Adrenal gland (tissue), 12 donors: ENCODE results near the gene DSTYK. TPM values are rescaled to one million over a fixed set of nuclear protein-coding genes. Genes with fewer than 3 reads are reported as not detected.
A peak's percentile ranks its signal among the peaks of the same experiment; 100 is the strongest.

ENCODE experiments used
- DNase-seq, 7 donors: peaks; one replicate each; pipeline ENCODE4 v3.0.0-alpha.2; 2019 to 2020
- H3K27ac ChIP-seq, 5 donors: fragments of 200-600 bp; sonication (generic) in 4 of 5; 1 replicate in 3 of 5; 2 replicates in 2 of 5; pipeline versions ENCODE4 v1.5.1 to v1.8.0; 2016 to 2020; ENCODE audit warnings: mild to moderate bottlenecking in 1 of 5
- H3K27me3 ChIP-seq: fragments of 200-600 bp; 2 replicates; pipeline ENCODE4 v1.8.0; 2021
- H3K36me3 ChIP-seq, 2 donors: fragments of 200-600 bp; replicated peaks in 1 of 2; 1 replicate in 1 of 2; 2 replicates in 1 of 2; pipeline versions ENCODE4 v1.5.1 to v1.8.0; 2018 to 2022
- H3K4me1 ChIP-seq, 2 donors: fragments of 200-600 bp; replicated peaks in 1 of 2; 1 replicate in 1 of 2; 2 replicates in 1 of 2; pipeline versions ENCODE4 v1.5.1 to v1.8.0; 2018 to 2021
- H3K4me3 ChIP-seq, 4 donors: fragments of 200-600 bp; sonication (generic) in 3 of 4; one replicate each; pipeline ENCODE4 v1.5.1; 2016 to 2018
- H3K9me3 ChIP-seq, 3 donors: fragments of 200-600 bp; sonication (generic) in 1 of 3; replicated peaks in 1 of 3; 1 replicate in 2 of 3; 2 replicates in 1 of 3; pipeline versions ENCODE4 v1.5.1 to v1.8.0; 2016 to 2021
- POLR2A ChIP-seq, 2 donors: fragments of 450-650 bp; IDR thresholded peaks; one replicate each; pipeline ENCODE4 v1.6.1; 2017; ENCODE audit warnings: antibody characterized with exemption in 2 of 2, mild to moderate bottlenecking in 2 of 2, moderate library complexity in 1 of 2
- WGBS, 4 donors: extraction: QIAGEN DNeasy Blood & Tissue Kit in 2 of 4; methylation state at CpG; one replicate each; pipeline versions ENCODE4 v1.1.5 to v1.1.7; 2013 to 2017; 5-methylcytosine and 5-hydroxymethylcytosine counted together
- intact Hi-C, 2 donors: fragments of 100-400 bp; cut with DNase I; formaldehyde crosslinking; loops; one replicate each; pipeline versions ENCODE4 v1.14.1 to v1.15.0; 2022 to 2023
- polyA plus RNA-seq, 3 donors: library from polyadenylated mRNA; stranded (reverse); fragments of 200-250 nt in 2 of 3; fragments of 350-450 nt in 1 of 3; fragmentation: Illumina TruSeq in 1 of 3; extraction: RNeasy Lipid Tissue Mini Kit (QIAGEN cat#74804) in 1 of 3; gene quantifications; one replicate each; pipeline ENCODE4 v1.2.3, GENCODE V29; 2013 to 2014
- total RNA-seq, 9 donors: library from RNA; depleted of rRNA in 4 of 9; stranded (reverse); fragments of >200 nt in 4 of 9; fragments of 120-200 nt in 1 of 9; fragmentation: NEBNext Ultra II Directional in 1 of 9; extraction: Animal tissue kit (Norgen Biotek cat#: 25700) in 1 of 9; gene quantifications; one replicate each; pipeline versions ENCODE4 v1.1.0 to v1.2.4, GENCODE V29; 2013 to 2023
- TF ChIP-seq, protein P1 (sequence below), 6 experiments: fragments of 450-650 bp in 4 of 6; fragments of 200-600 bp in 2 of 6; sonication (generic) in 1 of 6; IDR thresholded peaks; 1 replicate in 5 of 6; 2 replicates in 1 of 6; pipeline versions ENCODE4 v1.5.1 to v1.8.0; 2016 to 2021; ENCODE audit warnings: antibody characterized with exemption in 6 of 6, mild to moderate bottlenecking in 2 of 6, moderate library complexity in 1 of 6
- donor health status: healthy with polysubstance abuse.
- donor health status: Bipolar disorder and iron deficiency.
- donor health status: DM: yes; HTN: yes; CAD: no.
- donor health status: DM: no; HTN: no; CAD: no.
- donor health status: DM: no; HTN: no; CAD: no.
- donor health status: DM: yes; HTN: yes; CAD: no.

Gene DSTYK
- total and polyA plus RNA-seq, 12 donors: 4.4 to 22.9 (median 16.1) TPM

DNA sequence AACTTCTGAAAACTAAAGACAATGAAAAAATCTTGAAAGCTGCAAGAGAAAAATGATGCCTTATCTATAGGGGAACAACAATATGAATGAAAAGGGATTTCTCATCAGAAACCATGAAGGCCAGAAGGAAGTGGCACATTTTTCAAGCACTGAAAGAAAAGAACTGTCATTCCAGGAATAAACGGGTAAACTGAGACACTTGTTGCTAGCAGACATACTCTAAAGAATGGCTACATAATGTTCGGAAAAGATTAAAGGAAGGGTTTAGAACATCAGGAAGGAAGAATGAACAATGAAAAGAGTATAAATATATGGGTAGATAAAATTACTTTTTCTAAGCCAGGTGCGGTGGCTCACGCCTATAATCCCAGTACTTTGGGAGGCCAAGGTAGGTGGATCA, 104.2 kb downstream of the DSTYK start:
- Histone ChIP-seq H3K4me3 (no peak overlapping the region), H3K27me3 (no peaks in the 10 kb centered on the region), H3K4me1 (peaks cover 0 to 5% of the 10 kb centered on the region in 2 donors), H3K36me3 (peaks cover 0 to 44% of the 10 kb centered on the region in 2 donors), H3K9me3 (no peaks in the 10 kb centered on the region), H3K27ac (no peak overlapping the region)
- intact Hi-C loops: no loop called here
- no peak for DNase-seq
- no peak for TF ChIP-seq POLR2A (IDR thresholded peaks at IDR 0.05)
- TF ChIP-seq, protein P1, sequence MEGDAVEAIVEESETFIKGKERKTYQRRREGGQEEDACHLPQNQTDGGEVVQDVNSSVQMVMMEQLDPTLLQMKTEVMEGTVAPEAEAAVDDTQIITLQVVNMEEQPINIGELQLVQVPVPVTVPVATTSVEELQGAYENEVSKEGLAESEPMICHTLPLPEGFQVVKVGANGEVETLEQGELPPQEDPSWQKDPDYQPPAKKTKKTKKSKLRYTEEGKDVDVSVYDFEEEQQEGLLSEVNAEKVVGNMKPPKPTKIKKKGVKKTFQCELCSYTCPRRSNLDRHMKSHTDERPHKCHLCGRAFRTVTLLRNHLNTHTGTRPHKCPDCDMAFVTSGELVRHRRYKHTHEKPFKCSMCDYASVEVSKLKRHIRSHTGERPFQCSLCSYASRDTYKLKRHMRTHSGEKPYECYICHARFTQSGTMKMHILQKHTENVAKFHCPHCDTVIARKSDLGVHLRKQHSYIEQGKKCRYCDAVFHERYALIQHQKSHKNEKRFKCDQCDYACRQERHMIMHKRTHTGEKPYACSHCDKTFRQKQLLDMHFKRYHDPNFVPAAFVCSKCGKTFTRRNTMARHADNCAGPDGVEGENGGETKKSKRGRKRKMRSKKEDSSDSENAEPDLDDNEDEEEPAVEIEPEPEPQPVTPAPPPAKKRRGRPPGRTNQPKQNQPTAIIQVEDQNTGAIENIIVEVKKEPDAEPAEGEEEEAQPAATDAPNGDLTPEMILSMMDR (IDR thresholded peaks at IDR 0.05): no peak
- WGBS, 4 donors: 93 to 97% (median 96%) methylated on average over 4 of the region's 4 CpGs

DNA sequence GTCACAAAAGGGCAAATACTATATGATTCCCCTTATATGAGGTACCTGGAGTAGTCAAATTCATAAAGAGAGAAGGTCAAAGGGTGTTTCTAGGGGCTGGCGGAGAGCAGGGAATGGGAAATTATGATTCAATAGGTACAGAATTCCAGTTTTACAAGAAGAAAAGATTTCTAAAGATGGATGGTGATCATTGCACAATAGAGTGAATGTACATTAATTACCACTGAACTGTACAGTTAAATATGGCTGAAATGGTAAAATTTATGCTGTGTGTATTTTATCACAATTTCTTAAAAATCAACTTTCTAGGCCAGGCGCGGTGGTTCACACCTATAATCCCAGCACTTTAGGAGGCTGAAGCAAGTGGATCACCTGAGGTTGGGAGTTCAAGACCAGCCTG, 109.1 kb downstream of the DSTYK start:
- no peaks in the 10 kb centered on the region for H3K27me3 ChIP-seq
- H3K27ac ChIP-seq: peak overlapping the region in 1 of 5 donors; percentile 6
- H3K9me3 ChIP-seq: no peaks in the 10 kb centered on the region
- WGBS, 4 donors: 91 to 99% (median 99%) methylated on average over 3 of the region's 3 CpGs
- H3K4me3 ChIP-seq: no peak overlapping the region
- peaks cover 0 to 82% of the 10 kb centered on the region in 2 donors for H3K36me3 ChIP-seq
- no peak for DNase-seq
- intact Hi-C loops: no loop called here
- TF ChIP-seq, protein P1 (IDR thresholded peaks at IDR 0.05): no peak
- TF ChIP-seq POLR2A (IDR thresholded peaks at IDR 0.05): no peak
- H3K4me1 ChIP-seq: peaks cover 0 to 5% of the 10 kb centered on the region in 2 donors

DNA sequence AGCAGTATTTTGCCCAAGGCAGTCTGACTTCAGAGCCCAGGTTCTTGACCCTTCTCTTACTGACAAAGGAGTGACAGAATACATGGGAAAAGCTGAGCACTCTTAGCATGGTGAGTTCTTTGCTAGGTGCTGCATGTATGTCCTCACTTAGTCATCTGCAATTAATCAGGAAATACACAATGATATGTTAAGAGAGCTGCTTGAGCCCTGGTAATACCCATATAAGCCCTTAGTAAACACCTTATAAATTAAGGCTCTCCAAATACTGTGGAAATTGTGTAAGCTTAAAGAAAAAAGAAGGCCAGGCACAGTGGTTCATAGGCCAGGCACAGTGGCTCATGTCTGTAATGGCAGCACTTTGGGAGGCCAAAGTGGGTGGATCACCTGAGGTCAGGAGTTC, 113.3 kb downstream of the DSTYK start:
- DNase-seq: no peak
- TF ChIP-seq POLR2A (IDR thresholded peaks at IDR 0.05): no peak
- TF ChIP-seq, protein P1 (IDR thresholded peaks at IDR 0.05): no peak
- Histone ChIP-seq H3K27ac (no peak overlapping the region), H3K4me1 (peaks cover 0 to 1% of the 10 kb centered on the region in 2 donors), H3K36me3 (peaks cover 0 to 91% of the 10 kb centered on the region in 2 donors), H3K27me3 (no peaks in the 10 kb centered on the region), H3K4me3 (no peak overlapping the region), H3K9me3 (no peaks in the 10 kb centered on the region)
- intact Hi-C loops: no loop called here

DNA sequence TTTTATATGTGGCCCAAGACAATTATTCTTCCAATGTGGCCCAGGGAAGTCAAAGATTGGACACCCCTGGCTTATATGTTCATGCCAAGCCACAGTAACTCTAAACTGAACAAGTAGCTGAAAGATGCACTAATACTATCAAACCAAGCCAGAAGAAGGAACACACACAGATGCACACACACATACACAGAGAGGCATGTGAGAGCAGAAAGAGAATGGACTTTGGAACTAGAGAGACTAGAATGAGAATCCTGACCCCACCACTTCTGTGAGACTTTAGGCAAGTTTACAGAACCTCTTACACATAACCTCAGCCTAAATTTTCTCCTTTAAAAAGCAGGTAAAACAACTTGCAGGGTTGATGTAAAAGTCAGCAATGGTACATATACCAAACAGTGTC, 116.1 kb downstream of the DSTYK start:
- Histone ChIP-seq H3K9me3 (no peaks in the 10 kb centered on the region), H3K36me3 (peaks cover 0 to 83% of the 10 kb centered on the region in 2 donors), H3K4me1 (no peaks in the 10 kb centered on the region), H3K27me3 (no peaks in the 10 kb centered on the region), H3K4me3 (no peak overlapping the region), H3K27ac (no peak overlapping the region)
- intact Hi-C loops: no loop called here
- no peak for DNase-seq
- TF ChIP-seq, protein P1 (IDR thresholded peaks at IDR 0.05): no peak
- TF ChIP-seq POLR2A (IDR thresholded peaks at IDR 0.05): no peak

Other genes with a start within 250 kb of the DSTYK start
- gene CNTN2, start 168.5 kb downstream of the DSTYK start, total RNA-seq: 1 to 10 TPM in 3 of 9 donors, under 1 TPM in 5, not detected in 1; 0.08 to 3.2 (median 0.65) TPM
- under 1 TPM; 0.27 to 0.72 (median 0.37) TPM for gene CNTN2, start 168.5 kb downstream of the DSTYK start, polyA plus RNA-seq
- 1 to 10 TPM; 1.9 to 5.0 (median 3.3) TPM for gene TMEM81, start 127.2 kb downstream of the DSTYK start, total RNA-seq
- gene TMEM81, start 127.2 kb downstream of the DSTYK start, polyA plus RNA-seq: 1 to 10 TPM; 3.8 to 4.8 (median 3.9) TPM
- gene RBBP5, start 89.7 kb downstream of the DSTYK start, total RNA-seq: 10 to 100 TPM; 15.8 to 26.0 (median 18.6) TPM
- gene RBBP5, start 89.7 kb downstream of the DSTYK start, polyA plus RNA-seq: 10 to 100 TPM in 1 of 3 donors, 1 to 10 TPM in 2; 4.7 to 24.0 (median 5.9) TPM
- gene TMCC2, start 16.2 kb upstream of the DSTYK start, total RNA-seq: 10 to 100 TPM in 3 of 9 donors, 1 to 10 TPM in 6; 2.3 to 33.2 (median 7.6) TPM
- 10 to 100 TPM in 1 of 3 donors, 1 to 10 TPM in 2; 3.3 to 11.2 (median 3.3) TPM for gene TMCC2, start 16.2 kb upstream of the DSTYK start, polyA plus RNA-seq
- gene NUAK2, start 110.0 kb upstream of the DSTYK start, total RNA-seq: 1 to 10 TPM; 1.2 to 9.9 (median 6.7) TPM
- gene NUAK2, start 110.0 kb upstream of the DSTYK start, polyA plus RNA-seq: 1 to 10 TPM in 2 of 3 donors, under 1 TPM in 1; 0.95 to 1.9 (median 1.8) TPM
- 10 to 100 TPM in 8 of 9 donors, 1 to 10 TPM in 1; 5.1 to 74.9 (median 40.7) TPM for gene KLHDC8A, start 145.2 kb upstream of the DSTYK start, total RNA-seq
- 10 to 100 TPM; 24.6 to 60.9 (median 32.2) TPM for gene KLHDC8A, start 145.2 kb upstream of the DSTYK start, polyA plus RNA-seq
- not detected for gene LEMD1, start 210.4 kb upstream of the DSTYK start, total RNA-seq
- under 1 TPM in 1 of 3 donors, not detected in 2; 0.64 TPM for gene LEMD1, start 210.4 kb upstream of the DSTYK start, polyA plus RNA-seq
- gene BLACAT1, start 244.3 kb upstream of the DSTYK start, total RNA-seq: under 1 TPM in 1 of 9 donors, not detected in 8; 0.06 TPM
- gene BLACAT1, start 244.3 kb upstream of the DSTYK start, polyA plus RNA-seq: under 1 TPM; 0.03 to 0.08 (median 0.05) TPM